Skeletal muscle satellite cell (primary cell): ENCODE measurements around the gene LRBA.
"Not testable (repeated sequence)": the region's sequence is repeated elsewhere in the genome, so short reads cannot be mapped to it uniquely, and the experiment has no call there.

Experiments used
- H3K27me3 ChIP-seq: 2 replicates; pipeline ENCODE4 v1.7.0; 2013; ENCODE audit warnings: low read length; ENCODE audit not compliant: control insufficient read depth, insufficient read depth
- H3K36me3 ChIP-seq: 2 replicates; pipeline ENCODE4 v1.7.0; 2013; ENCODE audit warnings: mild to moderate bottlenecking, control low read depth, low read length; ENCODE audit not compliant: insufficient read depth
- H3K4me1 ChIP-seq: 2 replicates; pipeline ENCODE4 v1.7.0; 2013; ENCODE audit warnings: low read length; ENCODE audit not compliant: control insufficient read depth, insufficient read depth
- H3K4me2 ChIP-seq: 2 replicates; pipeline ENCODE4 v1.7.0; 2013; ENCODE audit warnings: mild to moderate bottlenecking, low read length
- H3K4me3 ChIP-seq: 2 replicates; pipeline ENCODE4 v1.7.0; 2013; ENCODE audit warnings: low read length
- H3K9ac ChIP-seq: 2 replicates; pipeline ENCODE4 v1.7.0; 2013; ENCODE audit warnings: mild to moderate bottlenecking, low read depth, low read length, moderate library complexity
- H3K9me3 ChIP-seq: replicated peaks from 2 replicates; pipeline ENCODE4 v1.7.0; 2013; ENCODE audit warnings: mild to moderate bottlenecking, control low read depth, low read length

Gene LRBA

GRCh38 chr4:150537911-150538310 lies 477.2 kb downstream of the LRBA start:
- H3K9me3 ChIP-seq, H3K9ac ChIP-seq, H3K4me2 ChIP-seq: not testable (repeated sequence)

GRCh38 chr4:150534818-150535217 lies 480.3 kb downstream of the LRBA start:
- Histone ChIP-seq H3K4me2 (no peak overlapping the region), H3K4me1 (no peaks in the 10 kb centered on the region), H3K9ac (no peak overlapping the region), H3K27me3 (no peaks in the 10 kb centered on the region), H3K9me3 (no peaks in the 10 kb centered on the region), H3K4me3 (no peak overlapping the region), H3K36me3 (no peaks in the 10 kb centered on the region)

More at GRCh38 chr4:150537911-150538310, 477.2 kb downstream of the LRBA start:
- H3K36me3 ChIP-seq, H3K4me1 ChIP-seq, H3K27me3 ChIP-seq, H3K4me3 ChIP-seq: not testable (repeated sequence)

GRCh38 chr4:150533673-150534072 lies 481.4 kb downstream of the LRBA start:
- Histone ChIP-seq H3K36me3 (no peaks in the 10 kb centered on the region), H3K4me3 (no peak overlapping the region)

GRCh38 chr4:150525321-150525868 lies 489.7 kb downstream of the LRBA start:
- no peaks in the 10 kb centered on the region for H3K36me3 ChIP-seq
- H3K4me1 ChIP-seq: no peaks in the 10 kb centered on the region
- H3K9me3 ChIP-seq: no peaks in the 10 kb centered on the region
- H3K27me3 ChIP-seq: no peaks in the 10 kb centered on the region
- no peak overlapping the region for H3K9ac ChIP-seq
- H3K4me3 ChIP-seq: no peak overlapping the region
- no peak overlapping the region for H3K4me2 ChIP-seq

More at GRCh38 chr4:150533673-150534072, 481.4 kb downstream of the LRBA start:
- H3K4me2 ChIP-seq: no peak overlapping the region
- H3K27me3 ChIP-seq: no peaks in the 10 kb centered on the region
- no peaks in the 10 kb centered on the region for H3K9me3 ChIP-seq
- H3K4me1 ChIP-seq: no peaks in the 10 kb centered on the region
- H3K9ac ChIP-seq: no peak overlapping the region

- Histone ChIP-seq H3K4me2 (no peak overlapping the region), H3K4me3 (no peak overlapping the region), H3K4me1 (peaks cover 8% of the 10 kb centered on the region), H3K27me3 (no peaks in the 10 kb centered on the region), H3K9me3 (no peaks in the 10 kb centered on the region), H3K9ac (no peak overlapping the region), H3K36me3 (no peaks in the 10 kb centered on the region)
These were observed 496.5 kb downstream of the LRBA start for GRCh38 chr4:150518559-150518958.

GRCh38 chr4:150515135-150515534 lies 499.9 kb downstream of the LRBA start:
- peaks cover 9% of the 10 kb centered on the region for H3K4me1 ChIP-seq
- no peak overlapping the region for H3K4me2 ChIP-seq
- H3K4me3 ChIP-seq: no peak overlapping the region
- H3K36me3 ChIP-seq: no peaks in the 10 kb centered on the region
- H3K9me3 ChIP-seq: no peaks in the 10 kb centered on the region
- no peaks in the 10 kb centered on the region for H3K27me3 ChIP-seq
- no peak overlapping the region for H3K9ac ChIP-seq

DNA sequence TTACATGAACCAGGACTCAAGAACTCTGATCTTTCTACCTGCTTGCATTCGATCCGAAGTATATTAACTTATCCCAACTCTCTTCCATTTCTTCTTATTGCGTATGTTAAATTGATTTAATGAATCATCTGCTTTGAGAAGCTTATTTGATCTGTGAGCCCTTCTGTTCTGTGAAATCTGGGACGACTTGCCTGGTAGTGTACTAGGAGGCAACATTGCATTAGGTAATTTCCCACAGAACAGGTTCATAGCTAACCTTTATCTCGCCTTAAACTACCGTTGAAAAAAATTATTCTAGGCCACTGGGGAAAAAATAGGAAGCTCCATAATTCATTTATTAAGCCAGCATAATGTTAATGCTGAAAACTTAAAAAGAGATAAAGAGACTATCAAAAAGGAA lies 500.4 kb downstream of the LRBA start:
- Histone ChIP-seq H3K36me3 (no peaks in the 10 kb centered on the region), H3K4me1 (peaks cover 14% of the 10 kb centered on the region), H3K4me3 (no peak overlapping the region), H3K9me3 (no peaks in the 10 kb centered on the region), H3K9ac (no peak overlapping the region), H3K4me2 (no peak overlapping the region), H3K27me3 (no peaks in the 10 kb centered on the region)

- Histone ChIP-seq H3K9ac (peak overlapping the region; percentile 58), H3K4me1 (peaks cover 6% of the 10 kb centered on the region), H3K27me3 (no peaks in the 10 kb centered on the region), H3K9me3 (no peaks in the 10 kb centered on the region), H3K4me3 (peak overlapping the region; percentile 31), H3K4me2 (peak overlapping the region; percentile 72), H3K36me3 (no peaks in the 10 kb centered on the region)
These were observed 504.8 kb downstream of the LRBA start for GRCh38 chr4:150510176-150510865.

DNA sequence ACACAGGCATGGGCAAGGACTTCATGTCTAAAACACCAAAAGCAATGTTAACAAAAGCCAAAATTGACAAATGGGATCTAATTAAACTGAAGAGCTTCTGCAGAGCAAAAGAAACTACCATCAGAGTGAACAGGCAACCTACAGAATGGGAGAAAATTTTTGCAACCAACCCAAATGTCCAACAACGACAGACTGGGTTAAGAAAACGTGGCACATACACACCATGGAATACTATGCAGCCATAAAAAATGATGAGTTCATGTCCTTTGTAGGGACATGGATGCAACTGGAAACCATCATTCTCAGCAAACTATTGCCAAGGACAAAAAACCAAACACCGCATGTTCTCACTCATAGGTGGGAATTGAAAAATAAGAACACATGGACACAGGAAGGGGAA lies 507.4 kb downstream of the LRBA start:
- not testable (repeated sequence) for H3K4me3 ChIP-seq, H3K9ac ChIP-seq, H3K36me3 ChIP-seq, H3K9me3 ChIP-seq, H3K27me3 ChIP-seq, H3K4me2 ChIP-seq, H3K4me1 ChIP-seq

- peaks cover 8% of the 10 kb centered on the region for H3K4me1 ChIP-seq
These were observed 513.1 kb downstream of the LRBA start for GRCh38 chr4:150501983-150502382.

DNA sequence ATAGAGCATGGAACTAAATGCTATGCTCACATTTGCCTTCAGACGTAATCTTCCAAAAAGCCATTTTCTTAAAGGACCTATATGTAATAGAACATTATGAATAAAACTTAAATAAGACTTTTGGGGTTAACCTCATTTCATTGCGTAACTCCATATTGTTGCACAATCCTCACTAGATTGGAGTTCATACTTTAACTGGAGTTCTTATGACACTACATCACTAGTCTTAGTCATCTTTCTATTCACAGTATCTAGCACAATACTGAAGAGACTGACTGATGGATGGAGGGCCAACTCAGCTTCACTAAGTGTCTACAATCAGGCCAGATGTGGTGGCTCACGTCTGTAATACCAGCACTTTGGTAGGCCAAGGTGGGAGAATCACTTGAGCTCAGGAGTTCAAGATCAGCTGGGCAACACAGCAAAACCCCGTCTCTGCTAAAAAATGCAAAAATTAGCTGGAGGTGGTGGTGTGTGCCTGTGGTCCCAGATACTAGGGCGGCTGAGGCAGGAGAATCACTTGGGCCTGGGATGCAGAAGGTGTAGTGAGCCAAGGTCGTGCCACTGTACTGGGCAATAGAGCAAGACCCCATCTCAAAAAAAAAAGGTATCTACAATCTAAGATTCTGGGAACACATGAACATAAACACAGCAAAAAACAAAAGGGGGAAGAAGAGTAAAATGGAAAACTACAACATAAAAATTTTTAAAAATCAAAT lies 513.9 kb downstream of the LRBA start:
- Histone ChIP-seq H3K4me1 (peaks cover 8% of the 10 kb centered on the region), H3K36me3 (no peaks in the 10 kb centered on the region), H3K4me3 (no peak overlapping the region), H3K4me2 (no peak overlapping the region), H3K27me3 (no peaks in the 10 kb centered on the region), H3K9me3 (no peaks in the 10 kb centered on the region), H3K9ac (no peak overlapping the region)

More at GRCh38 chr4:150501983-150502382, 513.1 kb downstream of the LRBA start:
- Histone ChIP-seq H3K4me2 (no peak overlapping the region), H3K36me3 (no peaks in the 10 kb centered on the region), H3K9me3 (no peaks in the 10 kb centered on the region), H3K27me3 (no peaks in the 10 kb centered on the region), H3K4me3 (no peak overlapping the region), H3K9ac (no peak overlapping the region)
